Measurements from ENCODE around the gene RAI2.

The RAI2 gene

GRCh38 chrX:17860811-17861488, at the start of gene RAI2:
Gene RAI2 (minus strand): TSS chrX:17861298. CDS start chrX:17802010, 59,288 bp downstream.
- DNase-seq: no peak

GRCh38 chrX:17888421-17888820, 27.3 kb upstream of the RAI2 start:
- DNase-seq: no peak

- DNase-seq: no peak
Observed at GRCh38 chrX:17882680-17883079, 21.6 kb upstream of the RAI2 start.

- no peak for DNase-seq
Observed at GRCh38 chrX:17878028-17878670, 17.1 kb upstream of the RAI2 start.

- DNase-seq: no peak
Observed at GRCh38 chrX:17876135-17876534, 15.0 kb upstream of the RAI2 start.

- DNase-seq: no peak
Observed at GRCh38 chrX:17869580-17869979, 8.5 kb upstream of the RAI2 start.

GRCh38 chrX:17861489-17862011, 452 bp upstream of the RAI2 start:
- DNase-seq: no peak

GRCh38 chrX:17860179-17860780, 818 bp downstream of the RAI2 start:
- DNase-seq: no peak

GRCh38 chrX:17859609-17860178, 1.4 kb downstream of the RAI2 start:
- DNase-seq: no peak

- no peak for DNase-seq
Observed at GRCh38 chrX:17854531-17854930, 6.6 kb downstream of the RAI2 start.

GRCh38 chrX:17854069-17854468, 7.0 kb downstream of the RAI2 start:
- DNase-seq: no peak

- no peak for DNase-seq
Observed at GRCh38 chrX:17851874-17852273, 9.2 kb downstream of the RAI2 start.

GRCh38 chrX:17848545-17849265, 12.4 kb downstream of the RAI2 start:
- DNase-seq: no peak

- DNase-seq: no peak
Observed at GRCh38 chrX:17846045-17846444, 15.1 kb downstream of the RAI2 start.

GRCh38 chrX:17844236-17844635, 16.9 kb downstream of the RAI2 start:
- DNase-seq: no peak

GRCh38 chrX:17842769-17843525, 18.2 kb downstream of the RAI2 start:
- DNase-seq: no peak

GRCh38 chrX:17839269-17839668, 21.8 kb downstream of the RAI2 start:
- DNase-seq: no peak

- peak; percentile 48 for DNase-seq
Observed at GRCh38 chrX:17836830-17837229, 24.3 kb downstream of the RAI2 start.

GRCh38 chrX:17833954-17834353, 27.1 kb downstream of the RAI2 start:
- DNase-seq: no peak

GRCh38 chrX:17831255-17831654, 29.8 kb downstream of the RAI2 start:
- no peak for DNase-seq

- no peak for DNase-seq
Observed at GRCh38 chrX:17830211-17830610, 30.9 kb downstream of the RAI2 start.

- DNase-seq: no peak
Observed at GRCh38 chrX:17829566-17829965, 31.5 kb downstream of the RAI2 start.

Data from DMS 273 treated with DMSO at 0.1 percent for 48 hours (cell line).